GM12874 (cell line): ENCODE data around the gene TP53AIP1.

Experiments used
- CTCF ChIP-seq: IDR thresholded peaks from 2 replicates; pipeline ENCODE4 v1.5.1; 2011; ENCODE audit warnings: low read depth, mild to moderate bottlenecking, control low read depth, low read length, moderate library complexity; ENCODE audit not compliant: insufficient read depth

Gene TP53AIP1

GRCh38 chr11:128900468-128900867 is 42.2 kb downstream of the TP53AIP1 start:
- TF ChIP-seq CTCF: no peak

GRCh38 chr11:128898580-128899344 is 43.9 kb downstream of the TP53AIP1 start:
- no peak for TF ChIP-seq CTCF

GRCh38 chr11:128897826-128898225 is 44.8 kb downstream of the TP53AIP1 start:
- no peak for TF ChIP-seq CTCF

- TF ChIP-seq CTCF: no peak
Observed at GRCh38 chr11:128896356-128896755, 46.3 kb downstream of the TP53AIP1 start.

- no peak for TF ChIP-seq CTCF
Observed at GRCh38 chr11:128895526-128895925, 47.1 kb downstream of the TP53AIP1 start.

- no peak for TF ChIP-seq CTCF
Observed at GRCh38 chr11:128894685-128895084, 48.0 kb downstream of the TP53AIP1 start.

GRCh38 chr11:128894286-128894681 is 48.4 kb downstream of the TP53AIP1 start:
- TF ChIP-seq CTCF: no peak
